Measurements from ENCODE around the gene SMAD2. TPM values are rescaled to one million over a fixed set of nuclear protein-coding genes. Genes with fewer than 3 reads are reported as not detected.

Gene SMAD2
- total RNA-seq, 4 donors from 2014 or later: 91.1 to 157 (median 129) TPM

GRCh38 chr18:47926101-47926850, 4.2 kb downstream of the SMAD2 start:
- Histone ChIP-seq H3K4me1 (peaks cover 45 to 50% of the 10 kb centered on the region in 2 donors), H3K36me3 (no peaks in the 10 kb centered on the region), H3K27ac (no peak overlapping the region), H3K27me3 (no peaks in the 10 kb centered on the region), H3K9me3 (no peaks in the 10 kb centered on the region), H3K4me3 (replicated peaks in 1 of 3) (no peak overlapping the region)
- DNase-seq: no peak
- 80 to 83% methylated on average over 2 of the region's 2 CpGs for WGBS, 2 donors
- intact Hi-C loops (cut with DNase I): no loop called here
- no peak for TF ChIP-seq POLR2A (IDR thresholded peaks at IDR 0.05)
- no peak for TF ChIP-seq CTCF (IDR thresholded peaks at IDR 0.05)

DNA sequence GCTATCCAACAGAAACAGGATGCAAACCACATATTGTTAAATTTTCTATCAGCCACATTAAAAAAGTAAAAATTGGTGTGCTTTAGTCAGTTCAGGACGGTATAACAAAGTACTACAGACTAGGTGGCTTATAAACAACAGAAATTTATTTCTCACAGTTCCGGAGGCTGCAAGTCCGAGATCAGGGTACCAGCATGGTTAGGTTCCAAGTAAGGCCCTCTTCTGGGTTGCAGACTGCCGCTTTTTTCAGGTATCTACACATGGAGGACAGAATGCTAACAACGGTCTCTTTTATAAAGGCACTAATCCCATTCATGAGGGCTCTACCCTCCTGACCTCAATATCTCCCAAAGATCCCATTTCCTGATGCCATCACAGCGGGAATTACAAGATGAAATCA, 10.5 kb downstream of the SMAD2 start:
- Histone ChIP-seq H3K9me3 (no peaks in the 10 kb centered on the region), H3K36me3 (no peaks in the 10 kb centered on the region), H3K27ac (no peak overlapping the region), H3K4me1 (peaks cover 23 to 25% of the 10 kb centered on the region in 2 donors), H3K27me3 (no peaks in the 10 kb centered on the region), H3K4me3 (replicated peaks in 1 of 3) (no peak overlapping the region)
- no peak for DNase-seq
- WGBS, 2 donors: 93 to 96% methylated on average over 6 of the region's 6 CpGs
- TF ChIP-seq CTCF (IDR thresholded peaks at IDR 0.05) (no peak), POLR2A (IDR thresholded peaks at IDR 0.05) (no peak)
- intact Hi-C loops (cut with DNase I): no loop called here

DNA sequence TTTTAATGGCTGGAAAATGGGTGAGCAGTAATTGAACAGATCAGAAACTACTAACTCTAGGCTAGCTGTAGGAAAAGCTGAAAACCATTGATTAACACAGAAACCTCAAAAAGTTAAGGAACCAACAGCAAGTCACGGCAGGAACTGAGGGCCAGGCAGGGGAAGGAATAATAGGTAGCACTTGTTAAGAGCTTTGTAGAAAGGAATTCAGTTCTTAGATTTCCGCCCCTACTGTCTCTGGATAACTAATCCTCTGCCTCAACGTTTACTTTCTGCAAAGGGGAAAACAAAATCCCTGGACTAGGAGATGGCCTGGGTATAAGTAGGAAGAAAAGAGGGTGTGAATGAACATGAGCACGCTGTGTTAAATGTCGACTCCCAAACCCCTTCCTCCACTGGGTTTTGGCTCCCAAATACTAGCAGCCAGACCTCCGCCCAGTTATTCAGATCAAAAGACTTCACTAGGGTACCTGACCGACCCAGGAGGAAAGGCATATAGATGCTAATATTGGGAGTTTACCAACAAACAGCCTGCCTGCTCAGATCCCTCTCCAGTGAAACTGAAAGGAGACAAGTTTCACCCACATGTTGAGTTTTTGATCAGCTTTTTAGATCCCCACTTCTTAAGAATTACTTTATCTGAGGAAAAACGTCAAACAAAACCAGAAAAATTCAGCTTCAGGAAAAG, 12.4 kb downstream of the SMAD2 start:
- peaks cover 25 to 35% of the 10 kb centered on the region in 2 donors for H3K4me1 ChIP-seq
- no peaks in the 10 kb centered on the region for H3K27me3 ChIP-seq
- intact Hi-C loops (cut with DNase I): no loop called here
- no peaks in the 10 kb centered on the region for H3K36me3 ChIP-seq
- no peak overlapping the region for H3K27ac ChIP-seq
- no peak for DNase-seq
- 67 to 68% methylated on average over 8 of the region's 8 CpGs for WGBS, 2 donors
- TF ChIP-seq POLR2A (IDR thresholded peaks at IDR 0.05) (no peak), CTCF (IDR thresholded peaks at IDR 0.05) (no peak)
- no peak overlapping the region for H3K4me3 ChIP-seq (replicated peaks in 1 of 3)
- H3K9me3 ChIP-seq: no peaks in the 10 kb centered on the region

GRCh38 chr18:47915930-47916329, 14.5 kb downstream of the SMAD2 start:
- Histone ChIP-seq H3K9me3 (no peaks in the 10 kb centered on the region), H3K4me3 (replicated peaks in 1 of 3) (no peak overlapping the region), H3K36me3 (no peaks in the 10 kb centered on the region), H3K27me3 (no peaks in the 10 kb centered on the region), H3K27ac (no peak overlapping the region), H3K4me1 (peaks cover 20 to 45% of the 10 kb centered on the region in 2 donors)
- intact Hi-C loops (cut with DNase I): no loop called here
- no peak for DNase-seq
- TF ChIP-seq CTCF (IDR thresholded peaks at IDR 0.05): no peak
- WGBS, 2 donors: 93 to 94% methylated on average over 3 of the region's 3 CpGs

GRCh38 chr18:47915229-47915628, 15.2 kb downstream of the SMAD2 start:
- DNase-seq: no peak
- Histone ChIP-seq H3K9me3 (no peaks in the 10 kb centered on the region), H3K4me3 (replicated peaks in 1 of 3) (no peak overlapping the region), H3K27me3 (no peaks in the 10 kb centered on the region), H3K4me1 (peaks cover 20 to 45% of the 10 kb centered on the region in 2 donors), H3K36me3 (no peaks in the 10 kb centered on the region), H3K27ac (no peak overlapping the region)
- intact Hi-C loops (cut with DNase I): no loop called here
- TF ChIP-seq CTCF (IDR thresholded peaks at IDR 0.05) (no peak), POLR2A (IDR thresholded peaks at IDR 0.05) (no peak)

Measured in thyroid gland (tissue), 4 donors.